HG02943 (cell line): Measurements from ENCODE around the gene OR5H14.
"Not testable (repeated sequence)": the region's sequence is repeated elsewhere in the genome, so short reads cannot be mapped to it uniquely, and the experiment has no call there.

Experiments
- ATAC-seq: cut with Tn5 transposase; IDR thresholded peaks from one replicate; pipeline ENCODE4 v1.9.1; 2021; ENCODE audit warnings: mild to moderate bottlenecking, low read depth, moderate library complexity; ENCODE audit not compliant: unreplicated experiment

The OR5H14 gene

GRCh38 chr3:98147179-98147578 is at the start of gene OR5H14:
Gene OR5H14, plus strand, starts transcription at chr3:98147479. Its CDS starts 1,907 bp downstream, at chr3:98149386.
- no peak for ATAC-seq

GRCh38 chr3:98099848-98100247 is 47.4 kb upstream of the OR5H14 start:
- no peak for ATAC-seq

- ATAC-seq = no peak
These were observed 39.1 kb upstream of the OR5H14 start for GRCh38 chr3:98108162-98108561.

- no peak for ATAC-seq
These were observed 37.3 kb upstream of the OR5H14 start for GRCh38 chr3:98109807-98110549.

- no peak for ATAC-seq
These were observed 36.8 kb upstream of the OR5H14 start for GRCh38 chr3:98110550-98110908.

- ATAC-seq = no peak
These were observed 33.0 kb upstream of the OR5H14 start for GRCh38 chr3:98114264-98114663.

GRCh38 chr3:98115717-98116116 is 31.6 kb upstream of the OR5H14 start:
- ATAC-seq = no peak

- ATAC-seq = no peak
These were observed 16.9 kb upstream of the OR5H14 start, which contains the start of gene OR5H1 for GRCh38 chr3:98130421-98130820. Gene OR5H1, plus strand, starts transcription at chr3:98130721. Its CDS starts 1,977 bp downstream, at chr3:98132698.

- no peak for ATAC-seq
These were observed 10.6 kb upstream of the OR5H14 start for GRCh38 chr3:98136631-98137030.

- not testable (repeated sequence) for ATAC-seq
These were observed 9.3 kb upstream of the OR5H14 start for GRCh38 chr3:98137826-98138557.

- ATAC-seq = no peak
These were observed 6.7 kb upstream of the OR5H14 start for GRCh38 chr3:98140531-98140930.

- no peak for ATAC-seq
These were observed 1.5 kb downstream of the OR5H14 start for GRCh38 chr3:98148751-98149150.

GRCh38 chr3:98149456-98149855 is 2.2 kb downstream of the OR5H14 start:
- ATAC-seq = not testable (repeated sequence)

GRCh38 chr3:98151241-98151640 is 4.0 kb downstream of the OR5H14 start:
- ATAC-seq = no peak

- no peak for ATAC-seq
These were observed 19.1 kb downstream of the OR5H14 start, which contains the start of gene OR5H15 for GRCh38 chr3:98166396-98166795. Gene OR5H15, plus strand, starts transcription at chr3:98166696. Its CDS starts 2,004 bp downstream, at chr3:98168700.

GRCh38 chr3:98171071-98171470 is 23.8 kb downstream of the OR5H14 start:
- ATAC-seq = no peak

GRCh38 chr3:98172621-98173020 is 25.3 kb downstream of the OR5H14 start:
- no peak for ATAC-seq

GRCh38 chr3:98180319-98180890 is 33.1 kb downstream of the OR5H14 start:
- no peak for ATAC-seq

- ATAC-seq = no peak
These were observed 34.9 kb downstream of the OR5H14 start for GRCh38 chr3:98182196-98182595.

- no peak for ATAC-seq
These were observed 37.9 kb downstream of the OR5H14 start for GRCh38 chr3:98185180-98185579.

- ATAC-seq = no peak
These were observed 41.3 kb downstream of the OR5H14 start for GRCh38 chr3:98188545-98188944.
